ENCODE results near the gene ALK.
A peak's percentile ranks its signal among the peaks of the same experiment; 100 is the strongest.

ALK gene

GRCh38 chr2:29714333-29714732 is 207.1 kb downstream of the ALK start:
- DNase-seq (ENCODE audit: low read depth), result no peak

- no peak for DNase-seq (ENCODE audit: low read depth)
Measured at GRCh38 chr2:29706171-29706720, 215.1 kb downstream of the ALK start.

- DNase-seq (ENCODE audit: low read depth), result no peak
Measured at GRCh38 chr2:29705616-29706015, 215.8 kb downstream of the ALK start.

GRCh38 chr2:29703336-29703735 is 218.1 kb downstream of the ALK start:
- no peak for DNase-seq (ENCODE audit: low read depth)

- no peak for DNase-seq (ENCODE audit: low read depth)
Measured at GRCh38 chr2:29702276-29702675, 219.1 kb downstream of the ALK start.

GRCh38 chr2:29700560-29700959 is 220.8 kb downstream of the ALK start:
- peak; percentile 27 for DNase-seq (ENCODE audit: low read depth)

- no peak for DNase-seq (ENCODE audit: low read depth)
Measured at GRCh38 chr2:29699045-29699444, 222.3 kb downstream of the ALK start.

- DNase-seq (ENCODE audit: low read depth), result no peak
Measured at GRCh38 chr2:29698216-29698615, 223.2 kb downstream of the ALK start.

- DNase-seq (ENCODE audit: low read depth), result no peak
Measured at GRCh38 chr2:29697715-29698114, 223.7 kb downstream of the ALK start.

- DNase-seq (ENCODE audit: low read depth), result no peak
Measured at GRCh38 chr2:29697181-29697580, 224.2 kb downstream of the ALK start.

GRCh38 chr2:29694741-29695140 is 226.6 kb downstream of the ALK start:
- DNase-seq (ENCODE audit: low read depth), result no peak

GRCh38 chr2:29691391-29691950 is 229.9 kb downstream of the ALK start:
- no peak for DNase-seq (ENCODE audit: low read depth)

GRCh38 chr2:29689666-29690065 is 231.7 kb downstream of the ALK start:
- no peak for DNase-seq (ENCODE audit: low read depth)

GRCh38 chr2:29688429-29688828 is 233.0 kb downstream of the ALK start:
- DNase-seq (ENCODE audit: low read depth), result no peak

GRCh38 chr2:29687121-29687520 is 234.3 kb downstream of the ALK start:
- DNase-seq (ENCODE audit: low read depth), result no peak

GRCh38 chr2:29676886-29677453 is 244.4 kb downstream of the ALK start:
- no peak for DNase-seq (ENCODE audit: low read depth)

- no peak for DNase-seq (ENCODE audit: low read depth)
Measured at GRCh38 chr2:29664578-29664977, 256.8 kb downstream of the ALK start.

- peak; percentile 14 for DNase-seq (ENCODE audit: low read depth)
Measured at GRCh38 chr2:29663268-29663667, 258.1 kb downstream of the ALK start.

- no peak for DNase-seq (ENCODE audit: low read depth)
Measured at GRCh38 chr2:29662861-29663260, 258.5 kb downstream of the ALK start.

GRCh38 chr2:29660201-29660600 is 261.2 kb downstream of the ALK start:
- no peak for DNase-seq (ENCODE audit: low read depth)

- DNase-seq (ENCODE audit: low read depth), result no peak
Measured at GRCh38 chr2:29659178-29659577, 262.2 kb downstream of the ALK start.

- no peak for DNase-seq (ENCODE audit: low read depth)
Measured at GRCh38 chr2:29657674-29658073, 263.7 kb downstream of the ALK start.

- no peak for DNase-seq (ENCODE audit: low read depth)
Measured at GRCh38 chr2:29655391-29656086, 265.8 kb downstream of the ALK start.

All from non-pigmented ciliary epithelial cell (primary cell).